ENCODE data around the gene PAMR1. TPM values are rescaled to one million over a fixed set of nuclear protein-coding genes. Genes with fewer than 3 reads are reported as not detected.

PAMR1 gene
- total and polyA plus RNA-seq, 7 experiments from 2014 or later, result not detected

DNA sequence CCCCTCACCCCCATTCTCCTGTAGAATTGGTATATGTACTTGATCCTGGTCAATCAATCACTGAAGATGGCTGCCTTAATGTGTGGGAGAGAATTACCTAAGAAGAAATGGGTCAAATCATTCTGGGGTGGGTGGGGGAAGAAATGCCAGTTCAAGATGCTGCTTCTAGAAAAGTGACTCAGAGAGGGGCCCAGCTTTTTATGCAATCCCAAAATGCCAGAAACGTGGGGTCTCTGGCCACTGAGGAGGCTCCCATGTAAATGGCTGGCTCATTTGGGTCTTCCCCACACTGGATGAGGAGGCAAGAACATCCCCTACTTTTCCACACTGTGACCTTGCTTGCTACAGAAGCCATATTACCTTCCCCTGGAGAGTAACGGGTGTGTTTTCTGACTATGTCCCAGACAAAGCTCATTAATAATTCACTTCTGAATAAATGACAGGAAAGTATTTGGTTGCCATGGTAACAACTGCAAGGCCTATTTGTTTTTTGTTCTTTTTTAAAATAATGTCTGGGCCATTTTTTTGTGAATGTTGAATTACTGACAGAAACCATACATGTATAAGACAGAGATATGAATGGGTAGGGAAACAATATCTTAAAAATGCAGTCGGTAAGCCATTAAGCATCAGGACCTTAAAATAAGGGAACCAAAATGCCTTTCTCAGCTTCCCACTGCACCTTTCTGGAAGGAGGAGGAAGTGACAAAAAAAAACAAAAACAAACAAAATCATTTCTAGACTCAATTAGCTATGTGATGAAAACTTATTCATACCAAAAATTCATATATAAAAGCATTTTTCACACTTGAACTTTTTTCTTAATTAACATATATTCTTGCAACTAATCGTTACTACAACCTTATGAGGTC lies 138.1 kb downstream of the PAMR1 start:
- peaks cover 0 to 3% (median 0%) of the 10 kb centered on the region in 11 donors for H3K9me3 Mint-ChIP-seq
- H3K27ac ChIP-seq (ENCODE audit: low read depth, low read length), result no peak overlapping the region
- CTCF ChIA-PET, result interaction anchor here (1.1 to 1.2 kb wide), 2 partner anchors 8 to 465 kb away, joined by 3 read pairs; no protein-coding TSS in a partner anchor
- H3K4me1 Mint-ChIP-seq, result peaks cover 6 to 24% (median 22%) of the 10 kb centered on the region in 7 donors
- DNase-seq, result peak in 1 of 9 donors; percentile 5
- peaks cover 0 to 2% (median 0%) of the 10 kb centered on the region in 5 donors for H3K36me3 Mint-ChIP-seq
- H3K4me3 Mint-ChIP-seq, result no peak overlapping the region
- no peaks in the 10 kb centered on the region for H3K9me3 ChIP-seq (ENCODE audit: control insufficient read depth in 2 of 3, low read length in 3 of 3)
- H3K27me3 ChIP-seq (ENCODE audit: control insufficient read depth in 2 of 2, insufficient read depth in 2 of 2, low read length in 2 of 2), result no peaks in the 10 kb centered on the region
- peaks cover 0 to 14% of the 10 kb centered on the region in 2 donors for H3K4me1 ChIP-seq (ENCODE audit: control insufficient read depth in 2 of 2, insufficient read depth in 2 of 2, low read length in 2 of 2)
- H3K27me3 Mint-ChIP-seq, result peaks cover 0 to 4% (median 0%) of the 10 kb centered on the region in 5 donors
- POLR2A ChIA-PET, result no interaction called here
- ATAC-seq, result peak; percentile 43
- no peaks in the 10 kb centered on the region for H3K36me3 ChIP-seq (ENCODE audit: control insufficient read depth in 2 of 3, insufficient read depth in 3 of 3, low read length in 3 of 3)
- intact Hi-C loops (cut with micrococcal nuclease), result no loop called here
- no peak overlapping the region for H3K4me3 ChIP-seq (ENCODE audit: low read length)
- H3K27ac Mint-ChIP-seq, result peak overlapping the region in 3 of 9 donors; percentile 6 to 71 (median 66)

DNA sequence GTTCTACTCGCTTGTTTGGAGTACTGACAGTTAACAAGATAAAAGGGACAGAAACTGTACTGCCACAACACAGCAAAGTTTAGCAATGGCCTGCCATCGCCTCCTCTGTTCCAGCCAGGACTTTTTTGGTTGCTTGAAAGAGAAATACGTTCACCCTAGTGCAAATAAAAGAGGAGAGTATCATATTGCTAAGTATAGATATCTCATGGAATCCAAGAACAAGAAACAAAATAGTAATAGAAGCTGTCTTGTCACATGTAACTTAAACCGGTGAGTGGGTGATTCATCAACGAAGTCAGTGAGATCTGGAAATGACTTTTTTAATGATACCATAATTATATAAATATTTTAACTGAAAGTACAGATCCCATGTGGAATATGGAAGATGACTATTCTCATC lies 141.5 kb downstream of the PAMR1 start:
- ATAC-seq (no peak), DNase-seq (no peak)
- Mint-ChIP-seq H3K4me1 (peaks cover 0 to 2% (median 0%) of the 10 kb centered on the region in 7 donors), H3K4me3 (no peak overlapping the region), H3K9me3 (peaks cover 0 to 5% (median 0%) of the 10 kb centered on the region in 11 donors), H3K27ac (peak overlapping the region in 1 of 9 donors; percentile 31), H3K27me3 (no peaks in the 10 kb centered on the region), H3K36me3 (peaks cover 0 to 2% (median 0%) of the 10 kb centered on the region in 5 donors)
- no peaks in the 10 kb centered on the region for H3K9me3 ChIP-seq (ENCODE audit: control insufficient read depth in 2 of 3, low read length in 3 of 3)
- H3K27me3 ChIP-seq (ENCODE audit: control insufficient read depth in 2 of 2, insufficient read depth in 2 of 2, low read length in 2 of 2), result no peaks in the 10 kb centered on the region
- no peaks in the 10 kb centered on the region for H3K4me1 ChIP-seq (ENCODE audit: control insufficient read depth in 2 of 2, insufficient read depth in 2 of 2, low read length in 2 of 2)
- H3K4me3 ChIP-seq (ENCODE audit: low read length), result no peak overlapping the region
- ChIA-PET CTCF (no interaction called here), POLR2A (interaction anchor here (0.8 kb wide), 1 partner anchor 35 kb away, joined by 3 read pairs; no protein-coding TSS in a partner anchor)
- no peak overlapping the region for H3K27ac ChIP-seq (ENCODE audit: low read depth, low read length)
- no peaks in the 10 kb centered on the region for H3K36me3 ChIP-seq (ENCODE audit: control insufficient read depth in 2 of 3, insufficient read depth in 3 of 3, low read length in 3 of 3)
- intact Hi-C loops (cut with micrococcal nuclease), result no loop called here

Other genes with a start within 250 kb of the PAMR1 start
- gene SLC1A2, start 106.1 kb downstream of the PAMR1 start, total RNA-seq, result under 1 TPM in 3 of 5 experiments, not detected in 2; 0.13 to 0.69 (median 0.24) TPM
- gene SLC1A2, start 106.1 kb downstream of the PAMR1 start, polyA plus RNA-seq, result not detected
- under 1 TPM in 1 of 5 experiments, not detected in 4; 0.15 TPM for gene FJX1, start 92.8 kb upstream of the PAMR1 start, total RNA-seq
- not detected for gene FJX1, start 92.8 kb upstream of the PAMR1 start, polyA plus RNA-seq
- gene TRIM44, start 137.2 kb upstream of the PAMR1 start, total RNA-seq, result 10 to 100 TPM; 35.7 to 60.8 (median 58.6) TPM
- 10 to 100 TPM; 50.2 to 60.1 TPM for gene TRIM44, start 137.2 kb upstream of the PAMR1 start, polyA plus RNA-seq

All from naive thymus-derived CD4-positive, alpha-beta T cell (primary cell).